ENCODE results near the gene SIK3.
"Not testable (repeated sequence)": the region's sequence is repeated elsewhere in the genome, so short reads cannot be mapped to it uniquely, and the experiment has no call there.

The SIK3 gene

GRCh38 chr11:117074119-117074518 is 24.1 kb downstream of the SIK3 start:
- DNase-seq: no peak

GRCh38 chr11:117073539-117073938 is 24.7 kb downstream of the SIK3 start:
- no peak for DNase-seq

GRCh38 chr11:117072517-117073461 is 25.4 kb downstream of the SIK3 start:
- DNase-seq: peak; percentile 96

DNA sequence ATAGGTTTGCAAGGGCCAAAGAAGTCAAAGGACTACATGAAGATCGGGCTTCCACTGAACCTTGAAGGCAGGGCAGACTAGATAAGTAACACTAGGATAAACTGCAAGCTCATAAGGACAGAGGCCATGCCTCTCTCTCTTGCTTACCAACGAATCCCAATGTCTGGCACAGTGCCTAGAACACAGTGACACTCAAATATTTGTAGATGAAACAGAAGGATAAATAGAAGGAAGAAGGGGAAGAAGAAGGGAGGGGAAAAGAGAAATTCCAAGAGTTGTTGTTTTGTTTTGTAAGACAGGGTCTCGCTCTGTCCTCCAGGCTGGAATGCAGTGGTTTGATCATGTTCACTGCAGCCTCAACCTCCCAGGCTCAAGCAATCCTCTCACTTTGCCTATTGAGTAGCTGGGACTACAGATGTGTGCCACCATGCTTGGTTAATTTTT is 26.9 kb downstream of the SIK3 start:
- DNase-seq: peak; percentile 71

DNA sequence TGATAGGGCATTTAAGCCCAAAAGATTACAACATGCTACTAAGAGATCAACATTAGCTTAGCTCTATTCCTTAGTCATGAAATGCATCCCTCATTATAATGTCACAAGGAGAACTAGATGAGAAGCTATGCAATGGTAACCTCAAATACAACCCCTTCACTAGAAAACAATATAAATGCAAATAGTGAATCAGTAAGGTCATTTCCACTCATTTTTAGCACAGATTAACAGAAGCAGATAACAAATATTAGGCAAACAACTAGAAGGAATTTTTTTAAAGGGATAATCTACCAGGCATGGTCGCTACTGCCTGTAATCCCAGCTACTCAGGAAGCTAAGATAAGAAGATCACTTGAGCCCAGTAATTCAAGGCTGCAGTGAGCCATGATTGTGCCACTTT is 28.2 kb downstream of the SIK3 start:
- DNase-seq: peak; percentile 35

DNA sequence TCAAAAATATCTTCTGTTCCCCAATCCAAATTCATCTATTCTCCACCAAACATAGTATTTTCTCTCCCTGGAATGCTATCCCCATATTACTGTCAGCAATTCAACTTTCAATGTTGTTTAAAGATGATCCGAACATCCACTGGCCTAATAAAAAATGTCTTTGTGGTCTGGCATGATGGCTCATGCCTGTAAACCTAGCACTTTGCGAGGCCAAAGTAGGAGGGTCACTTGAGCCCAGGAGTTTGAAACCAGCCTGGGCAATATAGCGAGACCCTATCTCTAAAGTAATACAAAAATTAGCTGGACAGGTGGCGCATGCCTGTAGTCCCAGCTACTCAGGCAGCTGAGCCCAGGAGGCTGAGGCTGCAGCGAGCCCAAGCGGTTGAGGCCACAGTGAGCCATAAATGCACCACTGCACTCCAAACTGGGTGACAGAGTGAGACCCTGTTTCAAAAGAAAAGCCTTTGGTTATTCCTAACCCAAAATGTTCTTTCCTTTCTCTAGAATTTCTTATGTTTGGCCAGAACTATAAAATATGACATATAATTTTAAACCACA is 29.8 kb downstream of the SIK3 start:
- no peak for DNase-seq

DNA sequence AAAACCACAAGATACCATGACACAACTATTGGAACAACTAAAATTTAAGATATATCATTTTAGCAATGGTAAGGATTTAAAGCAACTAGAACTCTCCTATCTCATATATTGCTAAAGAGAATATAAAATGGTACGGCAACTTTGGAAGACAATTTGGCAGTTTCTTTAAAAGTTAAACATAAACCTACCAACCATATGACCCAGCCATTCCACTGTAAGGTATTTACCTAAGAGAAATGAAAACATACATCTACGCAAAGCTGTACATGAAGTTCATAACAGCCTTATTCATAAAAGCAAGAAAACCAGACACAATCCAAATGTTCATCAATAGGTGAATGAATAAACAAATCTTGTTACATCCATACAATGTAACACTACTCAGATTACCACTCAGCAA is 31.3 kb downstream of the SIK3 start:
- no peak for DNase-seq

DNA sequence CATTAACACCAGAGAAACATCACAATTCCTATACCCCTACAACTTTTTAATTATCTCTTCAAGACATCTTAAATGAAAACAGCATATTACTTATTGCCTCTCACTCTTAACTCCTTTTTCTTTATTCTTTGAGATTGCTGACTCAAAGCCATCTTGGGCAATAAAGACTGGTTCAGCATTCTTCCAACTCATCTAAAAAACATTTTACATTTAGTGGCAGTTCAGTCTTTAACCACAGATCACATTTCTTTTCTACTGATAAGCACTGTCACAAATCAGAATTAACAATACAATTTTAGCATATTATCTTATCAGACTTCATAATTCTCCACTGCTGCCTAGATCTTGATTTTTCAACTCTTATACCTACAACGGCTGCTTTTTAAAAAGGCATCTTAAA is 34.0 kb downstream of the SIK3 start:
- DNase-seq: peak; percentile 68

DNA sequence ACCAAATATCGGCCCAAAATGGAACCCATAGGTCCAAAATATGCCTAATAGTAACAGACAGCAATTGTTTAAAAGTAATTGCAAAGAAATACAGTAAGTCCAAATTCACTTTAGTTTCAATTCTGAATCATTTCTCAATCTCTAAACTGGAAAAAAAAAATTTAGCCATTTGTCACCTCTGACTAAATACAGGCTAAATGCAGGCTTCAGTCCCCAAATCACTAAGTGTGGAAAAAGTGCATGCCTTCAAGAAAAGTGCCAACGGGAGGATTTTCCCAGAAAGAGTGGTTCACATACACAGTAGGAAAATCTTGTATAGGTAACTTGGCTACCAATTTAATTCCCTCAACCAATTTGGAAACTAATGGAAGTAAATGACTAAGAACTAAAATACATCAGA is 35.7 kb downstream of the SIK3 start:
- no peak for DNase-seq

DNA sequence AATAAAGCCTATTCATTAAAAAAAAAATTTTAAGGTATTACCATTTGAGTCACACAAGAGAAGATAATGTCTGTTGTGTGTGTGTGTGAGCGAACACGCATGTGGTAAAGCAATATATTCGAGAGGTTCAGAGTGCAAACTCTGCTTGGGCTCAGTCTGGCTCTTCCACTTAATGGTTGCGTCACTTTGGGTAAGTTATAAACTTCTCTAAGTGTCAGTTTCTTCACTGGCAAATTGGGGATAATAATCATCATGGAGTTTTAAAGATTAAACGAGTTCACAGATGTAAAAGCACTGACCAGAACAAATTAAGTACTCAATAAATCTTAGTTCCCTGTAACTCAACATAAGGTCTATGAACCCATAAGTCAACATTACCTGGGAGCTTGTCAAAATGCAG is 37.0 kb downstream of the SIK3 start:
- DNase-seq: no peak

- DNase-seq: no peak
Observed at GRCh38 chr11:117059611-117060148, 38.5 kb downstream of the SIK3 start.

GRCh38 chr11:117058761-117059261 is 39.4 kb downstream of the SIK3 start:
- DNase-seq: peak; percentile 72

- no peak for DNase-seq
Observed at GRCh38 chr11:117057727-117058126, 40.5 kb downstream of the SIK3 start.

DNA sequence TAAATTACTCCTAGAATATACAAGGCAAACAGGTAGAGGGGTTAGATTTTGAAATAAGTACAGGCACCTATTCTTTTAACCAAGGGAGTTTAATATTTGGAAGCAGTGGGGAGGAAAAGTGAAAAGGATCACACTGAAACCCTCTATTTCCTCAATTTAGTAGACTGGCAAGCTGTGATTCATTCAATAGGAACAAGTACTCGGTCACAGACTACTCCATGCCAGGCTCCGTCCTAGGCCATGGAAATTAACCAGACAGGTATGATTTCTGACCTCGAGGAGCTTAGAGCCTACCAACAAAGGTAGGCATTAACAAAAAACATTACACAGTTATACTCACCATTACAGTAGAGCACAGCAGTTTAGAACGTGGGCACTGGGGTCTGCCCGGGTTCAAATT is 40.9 kb downstream of the SIK3 start:
- no peak for DNase-seq

GRCh38 chr11:117055469-117055868 is 42.8 kb downstream of the SIK3 start:
- no peak for DNase-seq

DNA sequence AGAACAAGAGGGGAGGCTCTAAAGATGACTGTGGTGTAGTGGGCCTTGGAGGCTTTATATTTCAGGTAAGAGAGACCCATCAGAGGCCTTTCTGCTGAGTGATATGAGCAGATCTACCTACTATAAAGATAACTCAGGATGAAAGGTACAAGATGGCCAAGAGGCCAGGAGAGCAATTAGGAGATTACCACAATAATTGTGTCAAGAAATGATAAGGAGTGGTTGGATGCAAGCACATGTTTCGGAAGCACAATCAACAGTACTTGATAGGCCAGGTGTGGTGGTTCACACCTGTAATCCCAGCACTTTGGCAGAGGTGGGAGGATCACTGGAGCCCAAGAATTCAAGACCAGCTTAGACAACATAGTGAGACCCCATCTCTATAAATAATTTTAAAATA is 43.8 kb downstream of the SIK3 start:
- no peak for DNase-seq

- no peak for DNase-seq
Observed at GRCh38 chr11:117052196-117053149, 45.8 kb downstream of the SIK3 start.

- DNase-seq: not testable (repeated sequence)
Observed at GRCh38 chr11:117050121-117050520, 48.1 kb downstream of the SIK3 start.

DNA sequence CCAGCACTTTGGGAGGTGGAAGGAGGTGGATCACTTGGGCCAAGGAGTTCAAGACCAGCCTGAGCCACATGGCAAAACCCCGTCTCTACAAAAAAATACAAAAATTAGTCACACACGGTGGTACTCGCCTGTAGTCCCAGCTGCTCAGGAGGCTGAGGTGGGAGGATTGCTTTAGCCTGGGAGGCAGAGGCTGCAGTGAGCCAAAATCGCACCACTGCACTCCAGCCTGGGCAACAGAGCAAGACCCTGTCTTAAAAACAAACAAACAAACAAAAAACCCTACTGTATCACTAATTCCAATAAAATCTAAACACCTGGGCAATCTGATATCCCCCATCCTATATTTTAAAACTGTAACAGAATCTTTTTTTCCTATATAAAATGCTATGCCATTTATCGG is 51.6 kb downstream of the SIK3 start:
- DNase-seq: not testable (repeated sequence)

DNA sequence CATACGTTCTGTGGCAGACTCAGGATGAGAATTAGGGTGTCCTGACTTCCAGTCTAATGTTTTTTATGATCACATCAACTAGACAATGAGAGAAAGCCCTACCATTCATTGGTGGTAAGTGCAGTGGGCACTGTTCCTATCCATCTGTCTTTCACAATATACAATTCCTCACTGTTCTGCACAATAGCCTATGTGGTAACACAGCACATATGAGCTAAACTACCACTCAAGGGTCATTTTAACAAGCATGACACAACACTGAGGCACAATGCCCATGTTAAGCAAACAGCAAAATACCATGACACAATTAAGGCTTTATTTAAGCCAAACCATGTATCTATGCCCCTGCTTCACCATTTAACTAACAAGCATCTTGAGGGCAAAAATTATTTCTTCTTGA is 52.3 kb downstream of the SIK3 start:
- no peak for DNase-seq

GRCh38 chr11:117045196-117045595 is 53.0 kb downstream of the SIK3 start:
- DNase-seq: peak; percentile 58

- no peak for DNase-seq
Observed at GRCh38 chr11:117044287-117045035, 53.8 kb downstream of the SIK3 start.

Data from fibroblast of skin of right biceps (primary cell).